ENCODE measurements around the gene TIPRL.

TIPRL gene

GRCh38 chr1:168187177-168187576, 8.4 kb downstream of the TIPRL start:
- H3K36me3 Mint-ChIP-seq (ENCODE audit: low read depth) = peaks cover 44% of the 10 kb centered on the region
- H3K9me3 Mint-ChIP-seq = no peaks in the 10 kb centered on the region
- no peak for TF ChIP-seq CTCF (IDR thresholded peaks at IDR 0.05; ENCODE audit: unreplicated experiment in 3 of 3)
- H3K27ac Mint-ChIP-seq = no peak overlapping the region
- H3K4me3 Mint-ChIP-seq = no peak overlapping the region
- no peaks in the 10 kb centered on the region for H3K4me1 Mint-ChIP-seq
- no peaks in the 10 kb centered on the region for H3K27me3 Mint-ChIP-seq (ENCODE audit: low read depth)

- TF ChIP-seq CTCF (IDR thresholded peaks at IDR 0.05; ENCODE audit: unreplicated experiment in 3 of 3) = no peak
- Mint-ChIP-seq H3K27ac (no peak overlapping the region), H3K4me1 (no peaks in the 10 kb centered on the region), H3K9me3 (no peaks in the 10 kb centered on the region), H3K36me3 (ENCODE audit: low read depth) (peaks cover 62% of the 10 kb centered on the region), H3K4me3 (no peak overlapping the region), H3K27me3 (ENCODE audit: low read depth) (no peaks in the 10 kb centered on the region)
Measured at GRCh38 chr1:168190403-168190802, 11.6 kb downstream of the TIPRL start.

- Mint-ChIP-seq H3K4me3 (no peak overlapping the region), H3K36me3 (ENCODE audit: low read depth) (peaks cover 64% of the 10 kb centered on the region), H3K9me3 (no peaks in the 10 kb centered on the region), H3K4me1 (no peaks in the 10 kb centered on the region), H3K27me3 (ENCODE audit: low read depth) (no peaks in the 10 kb centered on the region), H3K27ac (no peak overlapping the region)
- no peak for TF ChIP-seq CTCF (IDR thresholded peaks at IDR 0.05; ENCODE audit: unreplicated experiment in 3 of 3)
Measured at GRCh38 chr1:168195199-168196135, 16.7 kb downstream of the TIPRL start.

- H3K27ac Mint-ChIP-seq = no peak overlapping the region
- no peaks in the 10 kb centered on the region for H3K4me1 Mint-ChIP-seq
- peaks cover 2% of the 10 kb centered on the region for H3K9me3 Mint-ChIP-seq
- TF ChIP-seq CTCF (IDR thresholded peaks at IDR 0.05; ENCODE audit: unreplicated experiment in 3 of 3) = no peak
- no peaks in the 10 kb centered on the region for H3K27me3 Mint-ChIP-seq (ENCODE audit: low read depth)
- H3K36me3 Mint-ChIP-seq (ENCODE audit: low read depth) = peaks cover 66% of the 10 kb centered on the region
- H3K4me3 Mint-ChIP-seq = no peak overlapping the region
Measured at GRCh38 chr1:168199056-168199455, 20.3 kb downstream of the TIPRL start.

- H3K4me3 Mint-ChIP-seq = no peak overlapping the region
- no peaks in the 10 kb centered on the region for H3K27me3 Mint-ChIP-seq (ENCODE audit: low read depth)
- H3K9me3 Mint-ChIP-seq = peaks cover 20% of the 10 kb centered on the region
- H3K36me3 Mint-ChIP-seq (ENCODE audit: low read depth) = peaks cover 62% of the 10 kb centered on the region
- H3K4me1 Mint-ChIP-seq = no peaks in the 10 kb centered on the region
- no peak overlapping the region for H3K27ac Mint-ChIP-seq
- TF ChIP-seq CTCF (IDR thresholded peaks at IDR 0.05; ENCODE audit: unreplicated experiment in 3 of 3) = no peak
Measured at GRCh38 chr1:168202941-168203654, 24.3 kb downstream of the TIPRL start.

Data from nephron (organoid).